Measurements from ENCODE around the gene GARRE1.
"Not testable (repeated sequence)": the region's sequence is repeated elsewhere in the genome, so short reads cannot be mapped to it uniquely, and the experiment has no call there.

GARRE1 gene

DNA sequence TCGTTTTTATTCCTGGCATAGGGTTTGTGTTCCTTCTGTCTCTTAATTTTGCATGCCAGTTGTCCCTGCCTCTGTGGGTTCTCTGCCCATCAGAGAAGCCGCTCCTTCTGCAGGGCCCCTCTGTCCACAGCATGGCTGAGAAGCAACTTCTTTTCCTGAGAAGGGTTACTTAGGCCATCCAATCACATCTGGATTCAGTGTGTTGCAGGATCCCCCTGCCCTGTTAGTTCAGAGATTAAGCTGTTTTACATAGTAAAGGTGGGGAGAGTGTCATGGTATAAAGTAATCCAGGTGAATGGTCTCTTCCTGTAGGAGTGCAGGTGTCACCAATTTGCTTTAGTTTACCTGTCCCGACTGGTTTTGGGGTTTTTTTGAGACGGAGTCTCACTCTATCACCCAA is 22.9 kb upstream of the GARRE1 start:
- DNase-seq = no peak

DNA sequence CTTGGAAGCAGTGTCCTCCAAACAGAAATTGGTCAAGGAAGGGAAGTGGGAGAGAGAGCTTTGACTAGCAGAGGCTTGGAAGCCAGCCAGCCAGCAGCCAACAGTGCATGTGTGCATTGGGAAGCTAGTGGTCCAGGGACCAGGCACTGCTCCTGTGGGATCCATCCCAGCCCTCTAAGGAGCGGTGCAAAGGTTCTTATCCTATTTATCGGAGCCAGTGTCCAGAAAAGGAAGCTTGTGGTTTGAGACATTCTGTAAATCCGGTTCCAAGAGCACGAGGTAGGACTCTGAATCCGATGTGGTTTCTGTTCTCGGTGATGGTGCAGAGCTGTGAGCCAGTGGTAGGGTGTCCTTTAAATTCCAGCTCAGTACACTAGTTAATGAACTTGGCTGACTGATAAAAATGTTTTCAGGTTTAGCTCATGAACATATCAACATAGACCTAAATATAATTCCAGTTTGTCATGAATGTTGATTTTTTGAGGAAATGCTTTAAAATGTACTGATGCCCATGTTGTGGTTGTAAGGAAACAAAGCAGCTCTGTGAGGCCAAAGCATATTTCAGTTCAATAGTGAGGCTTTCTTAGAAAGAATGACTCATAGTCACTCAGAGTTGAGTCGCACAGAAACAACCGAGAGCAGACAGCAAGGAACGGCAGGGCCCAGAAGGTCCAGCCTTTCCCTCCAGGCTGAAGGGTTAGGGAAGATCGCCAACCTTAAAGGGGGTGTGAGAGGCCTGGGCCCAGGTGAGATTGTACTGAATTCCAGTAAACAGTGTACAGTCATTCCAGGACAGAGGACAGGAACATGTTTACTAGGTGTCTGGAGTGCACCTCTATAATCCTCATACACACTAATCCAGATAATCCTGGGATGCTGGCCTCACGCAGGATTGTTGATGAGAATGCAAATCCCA is 21.5 kb upstream of the GARRE1 start:
- DNase-seq = no peak

DNA sequence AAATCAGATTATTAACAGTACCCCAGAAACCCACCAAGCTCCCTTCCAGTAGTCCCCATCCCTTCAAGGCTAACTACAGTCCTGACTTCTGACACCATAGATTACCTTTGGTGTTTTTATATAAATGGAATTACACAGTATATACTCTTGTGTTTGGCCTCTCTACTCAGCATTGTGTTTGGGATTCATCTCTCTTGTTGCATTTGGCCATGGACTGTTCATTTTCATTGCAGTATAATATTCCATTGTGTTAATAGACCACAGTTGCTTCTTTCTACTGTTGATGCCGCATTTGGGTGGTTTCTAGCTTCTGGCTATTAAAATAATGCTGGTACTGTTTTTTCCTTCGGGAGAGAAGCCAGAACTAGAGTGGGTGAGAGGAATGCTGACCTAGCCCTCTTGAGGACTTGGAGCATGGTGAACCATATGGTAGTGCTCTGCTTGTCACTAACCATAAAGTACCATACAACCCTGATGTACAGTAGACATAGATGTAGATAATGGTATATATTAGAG is 18.9 kb upstream of the GARRE1 start:
- no peak for DNase-seq

DNA sequence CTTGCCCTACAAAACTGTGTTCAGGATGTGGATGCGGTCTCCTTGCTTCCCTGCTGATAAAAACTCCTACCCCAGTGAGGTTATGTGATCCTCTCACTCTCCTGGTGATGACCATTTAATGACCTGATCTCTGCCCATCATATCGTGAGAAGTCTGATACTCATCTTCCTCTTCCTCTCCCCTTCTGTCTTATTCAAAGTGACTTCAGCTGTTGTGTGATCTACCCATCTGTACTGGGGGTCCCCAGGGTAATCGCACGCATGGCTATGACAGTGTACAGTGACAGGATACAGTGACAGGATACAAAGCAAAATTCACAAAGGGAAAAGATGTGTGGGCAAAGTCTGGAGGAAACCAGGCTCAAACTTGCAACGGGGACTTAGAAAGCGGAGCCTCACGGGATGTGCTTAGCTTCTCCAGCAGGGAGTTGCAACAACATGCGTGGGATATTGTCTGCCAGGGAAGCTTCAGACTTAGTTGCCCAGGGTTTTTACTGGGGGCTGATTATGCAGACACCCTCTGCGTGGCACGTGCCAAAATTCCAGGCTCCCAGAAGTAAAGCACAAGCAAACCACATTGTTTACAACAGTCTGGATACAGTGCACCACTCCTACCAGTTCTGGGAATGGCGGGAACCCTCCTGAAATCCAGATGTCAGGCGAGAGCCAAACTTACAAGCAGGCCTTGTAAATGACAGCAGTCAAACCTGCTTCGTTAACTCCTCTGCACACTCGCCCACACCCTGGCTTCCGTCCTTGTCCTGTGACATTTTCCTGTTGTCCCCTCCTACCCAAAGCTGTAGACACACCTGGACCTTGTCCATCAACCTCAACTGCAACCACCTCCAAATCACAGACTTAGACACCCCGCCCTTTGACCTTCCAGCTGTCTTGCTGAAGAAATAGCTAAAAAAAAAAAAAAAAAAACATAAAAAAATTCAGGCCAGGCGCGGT is 18.0 kb upstream of the GARRE1 start:
- DNase-seq = no peak

DNA sequence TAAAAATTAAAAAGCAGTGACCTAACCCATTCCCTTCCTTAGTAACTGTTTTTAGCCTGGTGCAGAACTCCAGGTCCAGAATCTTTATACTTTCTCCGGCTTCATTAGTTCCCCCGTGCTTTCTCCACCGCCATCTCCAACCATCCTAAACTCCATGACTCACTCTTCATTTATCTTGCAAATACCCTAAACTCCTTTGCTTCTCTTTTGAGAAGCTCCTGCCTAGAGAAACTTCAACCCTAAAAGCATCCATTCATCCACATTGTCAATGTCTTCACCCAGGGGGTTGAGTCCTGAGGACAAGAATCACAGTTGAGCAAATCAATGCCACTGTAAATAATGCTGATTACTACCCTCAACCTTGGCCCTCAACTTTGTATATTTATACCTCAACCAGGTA is 17.1 kb upstream of the GARRE1 start:
- DNase-seq = no peak

DNA sequence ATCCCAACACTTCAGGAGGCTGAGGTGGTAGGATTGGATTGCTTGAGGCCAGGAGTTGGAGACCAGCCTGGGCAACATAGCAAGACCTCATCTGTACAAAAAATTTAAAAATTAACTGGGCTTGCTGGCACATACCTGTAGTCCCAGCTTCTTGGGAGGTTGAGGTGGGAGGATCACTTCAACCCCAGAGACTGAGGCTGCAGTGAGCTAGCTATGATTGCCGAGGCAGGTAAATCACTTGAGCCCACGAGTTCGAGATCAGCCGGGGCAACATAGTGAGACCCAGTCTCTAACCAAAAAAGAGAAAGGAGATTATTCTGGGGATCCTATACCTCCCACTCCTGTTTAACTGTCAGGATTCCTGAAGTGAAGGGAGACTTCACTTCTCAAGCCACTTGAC is 16.4 kb upstream of the GARRE1 start:
- DNase-seq = no peak

DNA sequence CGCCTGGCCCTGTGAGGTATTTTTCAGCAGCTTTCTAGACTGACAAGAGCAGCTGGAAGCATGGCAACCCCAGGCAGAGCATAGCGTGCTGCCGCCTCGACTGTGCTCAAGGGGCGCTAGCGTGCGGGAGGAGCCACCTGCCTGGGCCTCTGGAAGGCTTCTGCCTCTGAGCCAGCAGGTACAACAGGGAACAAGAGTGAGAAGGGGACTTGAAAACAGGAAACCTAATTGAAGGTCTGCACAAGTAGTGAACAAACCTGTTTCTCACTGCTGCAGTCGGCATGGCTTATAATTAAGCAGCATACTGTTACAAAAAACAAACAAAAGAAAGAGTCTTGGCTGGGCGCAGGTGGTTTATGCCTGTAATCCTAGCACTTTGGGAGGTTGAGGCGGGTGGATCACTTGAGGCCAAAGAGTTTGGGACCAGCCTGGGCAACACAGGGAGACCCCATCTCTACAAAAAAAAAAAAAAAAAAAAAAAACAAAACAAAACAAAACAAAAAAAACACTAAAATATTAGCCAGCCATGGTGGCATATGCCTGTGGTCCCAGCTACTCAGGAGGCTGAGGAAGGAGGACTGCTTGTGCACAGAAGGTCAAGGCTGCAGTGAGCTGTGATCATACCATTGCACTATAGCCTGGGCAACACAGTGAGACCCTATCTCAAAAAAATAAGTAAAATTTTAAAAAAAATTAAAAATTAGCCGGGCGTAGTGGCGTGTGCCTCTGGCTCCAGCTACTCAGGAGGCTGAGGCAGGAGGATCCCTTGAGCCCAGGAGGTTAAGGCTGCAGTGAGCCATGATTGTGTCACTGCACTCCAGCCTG is 12.6 kb upstream of the GARRE1 start:
- DNase-seq = no peak

DNA sequence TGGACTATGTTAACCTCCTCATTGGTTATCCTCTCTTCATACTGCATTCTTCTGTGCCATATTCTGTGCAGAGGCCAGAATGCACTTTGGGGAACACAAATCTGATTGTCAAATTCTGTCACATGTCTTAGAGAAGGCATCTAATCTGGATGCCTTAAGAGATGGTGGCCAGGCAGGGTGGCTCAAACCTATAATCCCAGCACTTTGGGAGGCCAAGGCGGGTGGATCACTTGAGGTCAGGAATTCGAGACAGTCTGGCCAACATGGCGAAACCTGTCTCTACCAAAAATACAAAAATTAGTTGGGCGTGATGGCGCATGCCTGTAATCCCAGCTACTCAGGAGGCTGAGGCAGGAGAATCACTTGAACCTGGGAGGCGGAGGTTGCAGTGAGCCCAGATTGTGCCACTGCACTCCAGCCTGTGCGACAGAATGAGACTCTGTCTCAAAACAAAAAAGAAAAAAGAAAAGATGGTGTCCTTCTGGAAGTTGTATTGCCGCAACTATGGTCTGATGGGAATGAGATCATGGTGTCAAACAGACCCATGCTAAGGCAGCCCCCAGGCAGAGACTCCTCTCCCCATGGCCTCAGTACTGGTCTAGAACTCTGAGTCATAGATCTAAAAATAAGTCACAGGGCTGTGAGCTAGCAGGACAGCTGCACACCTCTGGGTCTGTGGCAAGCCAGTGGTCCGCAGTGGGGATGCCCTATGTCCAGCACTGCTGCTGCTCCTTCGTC is 11.0 kb upstream of the GARRE1 start:
- DNase-seq = not testable (repeated sequence)

DNA sequence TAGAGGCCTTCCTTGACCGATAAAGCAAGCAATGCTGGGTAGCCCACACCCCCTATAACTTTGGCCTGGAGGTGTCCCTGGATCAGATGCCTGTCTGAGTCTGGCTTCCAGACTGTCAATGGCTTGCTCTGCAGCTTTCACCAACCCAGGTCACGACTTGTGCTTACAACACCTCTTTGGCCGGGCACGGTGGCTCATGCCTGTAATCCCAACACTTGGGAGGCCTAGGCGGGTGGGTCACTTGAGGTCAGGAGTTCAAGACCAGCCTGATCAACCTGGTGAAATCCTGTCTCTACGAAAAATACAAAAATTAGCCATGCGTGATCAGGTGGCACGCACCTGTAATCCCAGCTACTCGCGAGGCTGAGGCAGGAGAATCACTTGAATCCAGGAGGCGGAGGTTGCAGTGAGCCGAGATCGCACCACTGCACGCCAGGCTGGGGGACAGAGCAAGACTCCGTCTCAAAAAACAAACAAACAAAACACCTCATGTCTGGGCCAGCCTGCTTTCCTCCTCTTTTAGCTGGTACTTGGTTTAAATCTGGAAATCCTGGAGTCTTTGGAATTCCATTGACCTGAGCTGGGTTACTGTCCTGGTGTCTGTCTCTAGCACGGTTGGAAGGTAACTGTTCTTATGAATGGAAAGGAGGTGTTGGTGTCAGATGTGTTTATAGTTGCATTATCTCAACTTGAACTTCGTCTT is 10.3 kb upstream of the GARRE1 start:
- DNase-seq = no peak

DNA sequence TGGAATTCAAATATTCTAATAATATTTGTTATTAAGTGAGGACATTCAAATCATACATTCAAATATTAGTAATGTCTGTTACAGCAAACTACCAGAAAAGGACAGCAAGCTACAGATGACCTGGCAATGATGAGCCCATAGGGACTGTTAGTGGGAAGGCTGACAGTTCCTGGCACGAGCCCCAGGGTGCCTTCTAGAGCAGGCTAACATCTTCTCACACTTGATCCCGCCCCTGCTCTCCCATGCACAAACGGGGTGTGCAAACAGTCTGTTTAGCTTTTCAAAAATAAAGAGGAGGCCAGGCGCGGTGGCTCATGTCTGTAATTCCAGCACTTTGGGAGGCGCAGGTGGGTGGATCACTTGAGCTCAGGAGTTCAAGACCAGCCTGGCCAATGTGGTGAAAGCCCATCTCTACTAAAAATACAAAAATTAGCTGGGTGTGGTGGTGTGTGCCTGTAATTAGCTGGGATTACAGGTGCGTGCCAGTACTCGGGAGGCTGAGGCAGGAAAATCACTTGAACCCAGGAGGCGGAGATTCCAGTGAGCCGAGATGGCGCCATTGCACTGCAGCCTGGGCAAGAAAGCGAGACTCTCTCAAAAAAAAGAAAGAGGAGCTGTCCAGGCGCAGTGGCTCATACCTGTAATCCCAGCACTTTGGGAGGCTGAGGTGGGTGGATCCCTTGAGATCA is 9.6 kb upstream of the GARRE1 start:
- no peak for DNase-seq

DNA sequence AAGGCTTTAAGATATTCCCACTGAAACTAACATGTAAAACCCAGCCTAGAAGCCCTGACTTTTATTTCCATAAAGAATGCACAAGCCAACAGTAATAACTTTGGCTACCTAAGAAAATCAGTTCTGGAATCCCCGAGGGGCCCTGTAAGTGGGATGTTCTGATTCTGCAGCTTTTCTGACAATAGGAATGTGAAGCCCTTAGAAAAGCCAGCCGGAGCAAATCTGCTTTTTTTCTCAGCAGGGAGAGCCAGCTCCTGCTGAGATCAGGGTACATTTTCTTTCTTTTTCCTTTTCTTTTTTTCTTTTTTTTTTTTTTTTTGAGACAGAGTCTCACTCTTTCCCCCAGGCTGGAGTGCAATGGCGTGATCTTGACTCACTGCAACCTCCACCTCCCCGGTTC is 8.0 kb upstream of the GARRE1 start:
- DNase-seq = no peak

DNA sequence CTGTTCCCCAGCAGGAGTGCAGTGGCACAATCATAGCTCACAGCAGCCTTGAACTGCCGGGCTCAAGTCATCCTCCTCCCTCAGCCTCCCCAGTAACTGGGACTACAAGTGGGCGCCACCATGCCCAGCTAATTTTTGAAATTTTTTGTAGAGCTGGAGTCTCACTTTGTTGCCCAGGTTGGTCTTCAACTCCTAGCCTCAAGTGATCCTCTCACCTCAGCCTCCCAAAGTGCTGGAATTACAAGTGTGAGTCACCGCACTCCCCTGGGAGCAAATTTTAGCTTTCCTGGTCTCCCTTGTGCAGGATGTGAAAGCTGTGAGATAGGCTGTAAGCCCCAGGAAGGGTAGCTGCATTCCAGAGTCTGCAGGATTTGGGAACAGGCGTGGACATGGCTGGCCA is 5.4 kb upstream of the GARRE1 start:
- no peak for DNase-seq

DNA sequence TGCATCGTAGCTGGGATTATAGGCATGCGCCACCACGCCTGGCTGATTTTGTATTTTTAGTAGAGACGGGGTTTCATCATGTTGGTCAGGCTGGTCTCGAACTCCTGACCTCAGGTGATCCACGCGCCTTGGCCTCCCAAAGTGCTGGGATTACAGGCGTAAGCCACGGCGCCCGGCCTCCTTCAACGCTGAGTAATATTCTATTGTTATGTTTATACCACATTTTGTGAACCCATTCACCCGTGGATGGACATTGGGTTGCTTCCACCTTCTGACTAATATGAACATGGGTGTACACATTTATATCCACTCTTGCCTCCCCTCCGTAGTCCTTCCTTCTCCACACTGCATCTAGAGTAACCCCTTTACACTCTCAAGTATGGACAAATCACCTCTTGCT is 1.2 kb upstream of the GARRE1 start:
- DNase-seq = not testable (repeated sequence)

DNA sequence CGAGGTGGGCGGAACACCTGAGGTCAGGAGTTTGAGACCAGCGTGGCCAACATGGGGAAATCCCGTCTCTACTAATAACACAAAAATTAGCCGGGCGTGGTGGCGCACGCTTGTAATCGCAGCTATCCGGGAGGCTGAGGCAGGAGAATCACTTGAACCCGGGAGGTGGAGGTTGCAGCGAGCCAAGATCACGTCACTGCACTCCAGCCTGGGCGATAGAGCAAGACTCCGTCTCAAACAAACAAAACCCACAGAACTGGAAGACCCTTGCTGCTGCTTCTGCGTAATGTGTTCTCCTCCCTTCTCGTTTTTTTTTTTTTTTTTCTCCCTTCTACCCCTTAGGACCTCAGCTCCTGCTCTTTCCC is 691 bp upstream of the GARRE1 start:
- DNase-seq = not testable (repeated sequence)

DNA sequence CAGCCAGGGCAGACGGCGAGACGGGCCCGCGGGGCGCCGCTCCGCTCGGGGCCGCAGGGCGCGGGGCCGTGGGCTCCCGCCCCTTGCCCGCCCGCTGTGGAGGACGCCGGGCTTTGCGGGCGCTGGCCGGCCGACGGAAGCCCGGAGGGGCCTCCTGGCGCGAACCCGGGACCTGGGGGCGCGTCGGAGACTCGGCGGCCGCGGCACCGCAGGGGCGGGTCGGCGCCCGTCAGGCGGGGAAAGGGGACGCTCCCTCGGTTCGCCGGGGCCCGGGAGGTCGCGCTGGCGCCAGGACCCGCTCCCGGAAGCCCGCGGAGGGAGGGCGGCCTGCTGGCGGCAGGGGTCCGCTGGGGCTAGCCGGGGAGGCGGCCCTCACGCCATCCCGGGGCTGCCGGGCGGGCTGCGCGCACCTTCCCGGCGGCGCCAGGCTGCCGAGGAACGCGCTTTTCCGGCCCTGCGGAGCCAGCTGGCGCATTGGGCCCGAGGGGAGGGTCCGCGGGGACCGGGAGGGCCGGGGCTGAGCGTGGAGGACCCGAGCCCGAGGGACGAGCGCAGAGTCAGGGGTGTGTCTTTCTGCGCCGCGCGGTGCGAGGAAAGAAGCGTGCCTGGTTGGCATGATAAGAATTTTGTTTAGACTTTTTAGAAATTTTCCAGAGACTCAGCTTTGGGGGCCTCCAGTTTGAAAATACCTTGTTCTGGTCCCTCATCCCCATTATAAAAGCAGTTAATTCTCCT is 511 bp downstream of the GARRE1 start:
- no peak for DNase-seq

DNA sequence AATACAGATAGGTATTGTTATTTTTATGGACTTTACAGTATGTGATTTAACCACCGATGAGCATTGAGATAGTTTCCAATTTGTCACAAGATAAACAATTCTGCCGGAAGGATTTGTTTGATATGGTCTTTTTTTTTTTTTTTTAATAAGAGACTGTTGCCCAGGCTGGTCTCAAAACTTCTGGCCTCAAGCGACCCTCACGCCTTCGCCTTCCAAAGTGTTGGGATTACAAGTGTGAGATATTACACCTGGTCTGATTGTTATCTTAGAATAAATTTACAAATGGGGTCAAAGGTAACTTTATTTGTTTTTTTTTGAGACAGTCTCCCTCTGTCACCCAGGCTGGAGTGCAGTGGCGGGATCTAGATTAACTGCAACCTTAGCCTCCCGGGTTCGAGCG is 1.2 kb downstream of the GARRE1 start:
- no peak for DNase-seq

DNA sequence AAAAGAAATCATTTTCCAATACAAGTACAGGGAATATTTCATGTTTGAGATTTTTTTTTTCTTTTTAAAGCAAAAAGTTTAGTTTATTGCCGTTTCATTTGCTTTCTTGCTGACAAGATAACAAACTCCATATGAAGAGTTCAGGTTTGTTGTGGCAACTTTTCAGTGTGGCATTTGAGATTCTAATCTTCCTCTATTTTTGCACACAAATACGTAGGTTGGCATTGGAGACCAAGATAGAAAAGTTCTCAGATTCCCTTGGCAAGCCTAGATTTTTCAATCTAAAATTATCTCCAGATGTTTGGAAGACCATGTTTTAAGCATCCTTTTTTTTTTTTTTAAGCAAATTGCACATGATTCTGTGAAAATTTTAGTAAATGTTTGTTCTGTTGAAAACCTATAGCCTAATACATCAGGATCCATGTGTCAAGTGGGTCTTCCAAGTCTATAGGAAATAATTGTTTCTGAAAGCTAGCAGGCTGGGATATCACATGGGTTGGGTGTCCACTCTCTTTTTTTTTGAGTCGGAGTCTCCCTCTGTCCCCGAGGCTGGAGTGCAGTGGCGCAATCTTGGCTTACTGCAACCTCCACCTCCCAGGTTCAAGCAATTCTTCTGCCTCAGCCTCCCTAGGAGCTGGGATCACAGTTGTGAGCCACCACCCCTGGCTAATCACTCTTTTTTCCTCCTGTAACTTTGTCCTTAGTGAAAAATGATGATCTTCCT is 2.6 kb downstream of the GARRE1 start:
- no peak for DNase-seq

DNA sequence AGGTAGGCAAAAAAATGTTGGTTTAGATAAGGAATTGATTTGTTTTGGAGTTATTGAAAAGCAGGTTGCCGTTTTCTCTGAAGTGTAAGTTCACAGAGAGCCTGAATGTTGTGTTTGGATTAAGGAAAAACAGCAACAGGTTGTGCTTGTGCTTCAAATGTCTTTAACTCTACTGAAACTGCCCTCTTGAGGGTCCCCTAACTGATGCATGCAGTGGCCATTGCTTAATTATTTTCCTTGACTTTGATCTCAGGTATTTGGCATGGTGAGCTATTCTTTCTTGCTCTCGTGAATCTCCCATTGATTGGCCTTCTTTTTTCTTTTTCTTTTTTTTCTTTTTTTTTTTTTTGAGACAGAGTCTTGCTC is 3.2 kb downstream of the GARRE1 start:
- no peak for DNase-seq

DNA sequence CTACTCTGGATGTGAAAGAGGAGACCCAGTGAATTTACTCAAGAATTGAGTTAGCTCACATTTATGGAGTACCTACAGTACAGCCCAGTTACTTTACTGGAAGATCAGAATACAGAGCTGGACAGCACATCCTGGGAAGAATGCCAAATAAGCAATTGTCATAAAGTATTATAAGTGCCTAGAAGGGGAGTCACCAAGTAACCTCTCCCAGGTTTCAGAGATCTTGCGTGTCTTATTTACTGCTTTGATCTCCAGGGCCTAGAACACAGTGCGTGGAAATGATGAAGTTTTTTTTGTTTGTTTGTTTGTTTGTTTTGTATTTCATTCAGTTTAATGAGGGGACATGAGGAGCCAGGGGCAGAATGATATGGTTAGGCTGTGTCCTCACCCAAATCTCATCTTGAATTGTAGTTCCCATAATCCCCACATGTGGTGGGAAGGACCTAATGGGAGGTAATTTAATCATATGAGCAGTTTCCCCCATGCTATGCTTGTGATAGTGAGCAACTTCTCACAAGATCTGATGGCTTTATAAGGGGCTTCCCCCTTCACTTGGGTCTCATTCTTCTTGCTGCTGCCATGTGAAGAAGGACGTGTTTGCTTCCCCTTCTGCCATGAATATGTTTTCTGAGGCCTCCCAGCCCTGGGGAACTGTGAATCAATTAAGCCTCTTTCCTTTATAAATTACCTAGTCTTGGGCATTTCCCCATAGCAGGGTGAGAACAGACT is 5.2 kb downstream of the GARRE1 start:
- no peak for DNase-seq
